NOMO-1 treated with DMSO at 0.1 percent for 48 hours (cell line): ENCODE data around the gene VWA5B1.

ENCODE experiments used
- DNase-seq: peaks from one replicate; lab custom pipeline; 2025; ENCODE audit not compliant: unreplicated experiment; lab: John Stamatoyannopoulos, UW

The VWA5B1 gene

DNA sequence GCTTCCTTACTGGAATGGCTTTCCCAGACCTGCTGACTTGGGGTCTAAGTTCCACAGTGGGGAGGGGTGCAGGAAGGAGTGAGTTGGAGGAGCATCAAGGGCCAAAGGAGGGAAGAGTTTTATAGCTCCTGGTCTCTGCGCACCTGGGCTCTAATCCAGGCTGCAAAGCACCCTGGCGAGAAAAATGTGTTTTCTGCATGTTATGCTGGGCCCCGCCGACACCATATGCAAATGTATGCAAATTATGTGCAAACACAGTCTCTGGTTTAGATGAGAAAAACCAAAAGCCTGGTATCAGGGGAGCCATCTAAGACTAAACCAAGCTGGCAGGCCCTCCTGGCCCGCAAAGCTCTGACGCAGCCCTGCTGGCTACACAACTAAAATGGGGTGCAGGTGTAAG, 95.0 kb downstream of the VWA5B1 start:
- no peak for DNase-seq

- no peak for DNase-seq
These were observed 95.8 kb downstream of the VWA5B1 start for GRCh38 chr1:20386323-20387081.

- DNase-seq = no peak
These were observed 98.9 kb downstream of the VWA5B1 start for GRCh38 chr1:20389571-20389970.

GRCh38 chr1:20390589-20391331, 100.1 kb downstream of the VWA5B1 start:
- no peak for DNase-seq

GRCh38 chr1:20395255-20395654, 104.6 kb downstream of the VWA5B1 start:
- DNase-seq = no peak

- DNase-seq = no peak
These were observed 108.1 kb downstream of the VWA5B1 start for GRCh38 chr1:20398744-20399143.

- no peak for DNase-seq
These were observed 108.5 kb downstream of the VWA5B1 start for GRCh38 chr1:20399196-20399595.

DNA sequence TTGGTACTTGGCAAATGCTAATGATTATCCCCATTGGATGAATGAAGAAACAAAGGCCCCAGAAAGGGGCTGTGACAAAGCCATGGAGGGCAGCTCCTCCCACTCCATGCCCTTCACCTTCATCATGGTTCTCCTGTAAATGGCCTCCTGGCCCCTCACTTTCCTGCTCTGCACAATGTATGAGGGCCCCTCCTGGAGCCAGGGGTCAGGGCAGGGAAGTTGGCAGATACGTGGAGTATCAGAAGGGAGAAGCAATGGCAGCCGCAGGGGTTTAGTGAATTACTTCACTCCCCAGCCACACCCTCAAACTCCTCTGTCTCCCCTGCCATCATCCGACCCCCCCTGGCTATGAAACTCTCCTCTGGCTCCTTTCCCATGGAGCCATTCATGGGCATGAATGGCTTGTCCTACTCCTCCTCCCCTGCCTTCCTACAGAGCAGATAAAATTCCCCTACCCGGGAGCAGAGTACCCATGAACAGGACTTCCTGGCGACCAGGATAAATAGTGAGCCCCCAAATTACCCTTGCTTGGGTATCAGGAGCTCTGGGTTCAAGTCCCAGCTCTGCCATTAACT, 109.0 kb downstream of the VWA5B1 start:
- DNase-seq = no peak

- DNase-seq = no peak
These were observed 109.9 kb downstream of the VWA5B1 start for GRCh38 chr1:20400341-20401177.

GRCh38 chr1:20401405-20402010, 110.8 kb downstream of the VWA5B1 start:
- no peak for DNase-seq

DNA sequence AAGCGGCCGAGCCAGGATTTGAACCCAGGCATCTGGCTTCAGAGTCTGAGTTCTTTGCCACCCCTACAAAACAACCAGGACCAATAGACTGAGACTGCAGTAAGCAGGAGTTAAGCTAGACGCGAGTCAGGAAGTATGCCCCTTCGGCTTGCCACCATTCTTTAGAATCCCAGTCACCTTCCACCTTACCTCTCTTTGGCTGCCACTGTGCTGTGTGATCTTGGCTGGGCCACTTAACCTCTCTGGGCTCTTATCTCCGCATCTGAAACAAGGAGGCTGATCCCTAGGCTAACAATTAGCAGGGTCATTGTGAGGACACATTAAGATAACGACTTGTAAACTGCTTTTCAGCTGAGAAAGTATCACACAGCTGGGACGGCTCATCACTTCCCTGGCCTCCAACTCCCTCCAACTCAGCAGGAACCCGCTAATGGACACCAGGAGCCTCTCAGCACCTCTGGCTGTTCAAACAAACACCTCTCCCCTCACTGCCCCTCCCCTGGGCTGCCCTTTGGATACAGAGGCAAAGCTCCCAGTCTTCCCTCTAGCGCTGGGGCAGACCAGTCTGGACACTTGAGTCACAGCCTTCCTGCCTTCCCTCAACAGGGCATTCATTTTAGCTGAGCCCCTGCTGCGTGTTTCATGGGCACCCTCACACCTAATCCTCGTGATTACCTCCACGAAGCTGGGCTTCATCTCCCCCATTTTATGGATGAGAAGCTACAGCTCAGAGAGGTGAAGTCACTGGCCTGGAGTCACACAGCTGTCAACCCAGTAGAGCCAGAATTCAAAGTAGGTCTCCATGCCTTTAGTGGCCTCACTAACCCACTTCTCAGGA, 112.1 kb downstream of the VWA5B1 start:
- DNase-seq = no peak

DNA sequence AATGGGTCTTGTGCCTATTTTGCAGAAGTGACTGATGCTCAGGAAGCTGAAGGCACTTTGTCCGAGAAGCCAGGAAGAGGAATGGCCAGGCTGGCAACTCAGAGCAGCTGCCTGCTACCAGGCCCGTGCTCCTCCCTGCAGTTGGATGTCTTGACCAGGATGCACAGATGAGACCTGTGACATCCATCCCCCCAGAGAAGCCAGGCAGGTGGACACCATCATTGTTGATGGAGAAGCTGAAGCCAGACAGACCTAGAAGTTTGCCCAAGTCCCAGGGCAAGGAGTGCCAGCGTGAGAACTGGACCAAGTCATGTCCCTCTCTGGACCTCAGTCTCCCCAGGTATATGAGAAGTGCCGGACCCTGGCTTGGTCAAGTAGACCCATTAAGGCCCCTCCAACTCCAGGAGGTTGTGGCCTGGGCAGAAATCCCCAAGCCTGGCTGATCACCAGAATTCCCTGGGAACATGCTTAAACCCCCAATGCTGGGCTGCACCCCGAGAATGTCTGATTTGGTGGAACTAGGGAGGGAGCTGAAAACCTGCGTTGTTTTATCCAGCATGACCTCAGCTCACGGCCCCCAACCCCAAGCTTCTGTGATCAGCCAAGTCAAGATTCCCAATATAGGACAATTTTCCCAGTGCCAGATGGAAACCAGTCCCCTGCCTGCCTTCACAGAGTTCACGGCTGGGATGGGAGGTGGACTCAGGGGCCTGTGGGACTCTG, 112.9 kb downstream of the VWA5B1 start:
- no peak for DNase-seq

GRCh38 chr1:20404466-20404865, 113.8 kb downstream of the VWA5B1 start:
- DNase-seq = no peak
